GM19328 (cell line): ENCODE data around the gene CRYGS.
"Not testable (repeated sequence)": the region's sequence is repeated elsewhere in the genome, so short reads cannot be mapped to it uniquely, and the experiment has no call there.

Experiments
- ATAC-seq: cut with Tn5 transposase; IDR thresholded peaks from one replicate; pipeline ENCODE4 v1.9.1; 2021; ENCODE audit warnings: mild to moderate bottlenecking, moderate library complexity; ENCODE audit not compliant: unreplicated experiment

Gene CRYGS

DNA sequence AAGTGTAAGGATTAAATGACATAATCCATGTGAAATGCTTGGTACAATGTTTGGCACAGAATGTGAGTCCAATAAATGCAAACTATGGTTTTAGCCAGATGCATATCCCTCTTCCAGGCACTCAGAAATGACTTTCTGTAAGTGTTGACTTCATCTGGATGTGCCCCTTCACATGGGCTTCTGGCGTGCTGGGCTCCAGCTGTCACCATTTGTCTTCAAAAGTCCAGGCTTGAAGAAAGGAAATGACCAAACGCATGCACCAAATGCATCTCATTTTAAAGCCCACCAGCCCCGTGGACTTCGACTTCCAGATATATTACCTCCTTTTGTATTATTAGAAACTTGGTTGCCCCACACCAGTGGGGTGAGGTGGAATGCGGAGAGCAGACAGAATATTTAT lies 23.7 kb downstream of the CRYGS start:
- ATAC-seq, result no peak

- no peak for ATAC-seq
These were observed 25.0 kb downstream of the CRYGS start for GRCh38 chr3:186519021-186519658.

- no peak for ATAC-seq
These were observed 27.0 kb downstream of the CRYGS start for GRCh38 chr3:186517218-186517617.

DNA sequence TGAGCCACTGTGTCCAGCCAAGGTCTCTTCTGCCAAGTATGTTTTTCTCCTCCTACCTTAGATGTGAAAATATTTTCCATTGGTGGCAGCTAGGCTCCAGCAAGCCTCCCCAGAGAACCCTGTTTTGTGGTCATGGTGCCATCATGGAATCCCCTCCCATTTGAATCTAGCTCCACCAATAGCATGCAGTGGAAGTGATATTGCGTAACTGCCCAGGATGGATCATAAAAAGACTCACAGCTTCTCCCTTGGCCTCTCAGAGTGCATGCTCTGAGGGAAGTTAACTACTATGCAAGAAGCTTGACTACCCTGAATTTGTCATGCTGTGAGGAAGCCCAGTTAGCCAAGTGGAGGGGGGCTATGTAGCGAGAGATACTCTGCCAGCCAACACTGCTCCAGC lies 27.5 kb downstream of the CRYGS start:
- no peak for ATAC-seq

GRCh38 chr3:186515125-186515524 lies 29.1 kb downstream of the CRYGS start:
- no peak for ATAC-seq

- ATAC-seq, result no peak
These were observed 29.7 kb downstream of the CRYGS start for GRCh38 chr3:186514296-186515002.

- ATAC-seq, result no peak
These were observed 30.8 kb downstream of the CRYGS start for GRCh38 chr3:186513386-186513785.

DNA sequence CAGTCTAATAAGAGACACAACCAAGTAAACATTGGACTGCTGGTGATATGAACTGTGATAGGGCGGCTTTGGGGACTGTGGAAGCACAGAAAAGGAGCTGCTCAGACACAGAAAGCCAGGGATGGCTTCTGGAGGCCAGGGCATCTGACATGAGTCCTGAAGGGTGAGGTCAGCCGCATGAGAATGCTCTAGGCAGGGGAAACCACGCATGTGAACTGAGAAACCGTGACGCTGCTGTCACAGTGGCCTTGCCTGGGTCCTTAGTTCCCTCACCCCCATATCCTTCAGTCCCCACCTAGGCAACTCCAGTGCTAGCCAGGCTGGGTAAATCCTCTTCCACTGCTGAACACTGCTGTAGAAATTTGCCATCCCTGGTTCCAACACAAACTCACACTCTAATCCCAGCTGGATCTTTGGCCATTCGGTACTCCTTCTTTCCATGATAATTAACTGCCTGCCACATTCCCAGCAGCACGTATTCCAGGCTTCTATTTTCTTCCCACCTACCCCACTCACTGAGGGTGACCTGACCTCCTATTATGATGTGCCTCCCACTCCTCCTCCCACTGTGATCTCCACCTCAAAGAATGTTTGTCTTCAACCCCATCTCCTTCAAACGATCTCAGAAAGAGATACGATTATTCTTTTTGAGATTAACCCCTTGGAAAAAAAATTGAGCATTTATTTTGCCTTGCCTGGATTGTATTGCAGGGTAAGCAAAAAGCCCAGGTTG lies 31.4 kb downstream of the CRYGS start:
- no peak for ATAC-seq

DNA sequence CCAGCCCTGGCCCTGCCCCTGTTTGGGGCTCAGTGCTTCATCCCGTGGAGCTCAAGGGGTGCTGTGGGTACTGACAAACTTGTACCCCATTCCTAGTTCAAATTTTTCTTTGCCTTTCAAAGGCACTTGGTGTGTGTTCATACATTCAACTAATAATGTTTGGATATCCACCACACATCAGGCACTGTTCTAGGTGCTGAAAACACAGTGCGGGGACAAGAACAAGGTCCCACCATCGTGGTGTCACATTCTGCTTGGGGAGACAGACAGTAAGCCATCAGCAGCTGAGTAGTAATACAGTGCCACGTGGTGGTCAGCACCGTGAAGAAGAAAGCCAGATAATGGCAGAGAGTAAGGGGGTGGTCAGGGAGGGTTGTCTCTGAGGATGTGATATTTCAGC lies 32.5 kb downstream of the CRYGS start:
- ATAC-seq, result no peak

GRCh38 chr3:186511245-186511644 lies 32.9 kb downstream of the CRYGS start:
- no peak for ATAC-seq

GRCh38 chr3:186510374-186511079 lies 33.7 kb downstream of the CRYGS start:
- ATAC-seq, result no peak

GRCh38 chr3:186509423-186509822 lies 34.8 kb downstream of the CRYGS start:
- ATAC-seq, result no peak

DNA sequence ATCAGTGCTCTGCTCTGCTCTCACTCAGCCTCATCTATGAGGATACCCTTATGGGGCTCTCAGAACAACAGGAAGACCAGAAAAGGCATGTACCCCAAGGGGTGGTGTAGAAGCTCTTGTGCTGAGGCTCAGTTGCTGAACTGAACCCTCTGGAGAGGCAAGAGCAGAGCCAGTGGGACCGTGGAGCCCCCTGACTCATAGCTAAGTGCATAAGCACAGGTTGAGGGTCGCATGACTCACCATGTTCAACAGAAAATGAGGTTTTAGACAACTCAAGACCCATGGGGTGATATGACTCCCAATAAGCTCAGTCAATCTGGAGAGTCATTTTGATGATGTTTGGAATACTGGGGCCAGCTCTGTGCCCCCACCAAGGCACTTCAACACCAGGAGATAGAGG lies 37.3 kb downstream of the CRYGS start:
- no peak for ATAC-seq

DNA sequence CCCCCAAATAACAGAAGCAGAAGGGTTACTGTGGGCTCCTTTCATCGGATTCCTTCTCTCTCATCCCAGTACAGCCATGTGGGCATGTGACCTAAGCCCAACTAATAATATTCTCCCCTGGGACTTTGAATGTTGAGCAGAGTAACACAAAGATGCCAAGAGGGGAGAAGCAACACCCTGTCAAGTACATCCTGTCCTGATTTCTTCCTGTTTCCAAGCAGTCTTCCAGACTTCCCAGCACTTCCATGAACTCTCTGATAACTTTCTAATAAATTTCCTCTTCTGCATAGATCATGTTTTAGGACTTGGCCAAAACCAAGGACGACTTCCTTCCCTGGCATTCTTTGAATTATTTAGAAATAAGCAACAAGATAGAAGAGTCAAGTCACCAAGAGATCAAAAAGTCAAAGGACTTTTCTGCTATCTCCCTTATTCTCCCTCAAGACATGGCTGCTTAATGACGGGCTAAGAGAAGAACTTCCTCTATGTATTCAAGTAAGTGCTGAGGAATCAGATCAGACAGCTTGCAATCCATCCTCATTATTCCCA lies 37.9 kb downstream of the CRYGS start:
- no peak for ATAC-seq

GRCh38 chr3:186502966-186503712 lies 41.0 kb downstream of the CRYGS start:
- no peak for ATAC-seq

- ATAC-seq, result no peak
These were observed 41.8 kb downstream of the CRYGS start for GRCh38 chr3:186502138-186502948.

DNA sequence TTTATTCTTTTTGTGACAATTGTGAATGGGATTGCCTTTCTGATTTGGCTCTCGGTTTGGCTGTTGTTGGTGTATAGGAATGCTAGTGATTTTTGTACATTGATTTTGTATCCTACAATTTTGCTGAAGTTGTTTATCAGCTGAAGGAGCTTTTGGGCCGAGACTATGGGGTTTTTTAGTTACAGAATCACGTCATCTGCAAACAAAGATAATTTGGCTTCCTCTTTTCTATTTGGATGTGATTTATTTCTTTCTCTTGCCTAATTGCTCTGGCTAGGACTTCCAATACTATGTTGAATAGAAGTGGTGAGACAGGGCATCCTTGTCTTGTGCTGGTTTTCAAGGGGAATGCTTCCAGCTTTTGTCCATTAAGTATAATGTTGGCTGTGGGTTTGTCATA lies 44.2 kb downstream of the CRYGS start:
- not testable (repeated sequence) for ATAC-seq

- ATAC-seq, result not testable (repeated sequence)
These were observed 46.2 kb downstream of the CRYGS start for GRCh38 chr3:186498022-186498421.

- ATAC-seq, result no peak
These were observed 46.6 kb downstream of the CRYGS start for GRCh38 chr3:186497608-186498007.

- ATAC-seq, result no peak
These were observed 47.5 kb downstream of the CRYGS start for GRCh38 chr3:186496635-186497034.
